ENCODE results near the gene PARP11.

- no peak for TF ChIP-seq POLR2AphosphoS5 (IDR thresholded peaks at IDR 0.05)
- no peak for TF ChIP-seq POLR2A (IDR thresholded peaks at IDR 0.05)
- no peak for TF ChIP-seq CTCF (IDR thresholded peaks at IDR 0.05)
- no peak for TF ChIP-seq EP300 (IDR thresholded peaks at IDR 0.05)
Observed at GRCh38 chr12:3797531-3798048, 75.6 kb downstream of the PARP11 start.

Data from gastroesophageal sphincter (tissue), 3 donors.